HG03139 (cell line): ENCODE measurements around the gene MFSD6L.

Source experiments
- ATAC-seq: cut with Tn5 transposase; IDR thresholded peaks from one replicate; pipeline ENCODE4 v1.9.1; 2021; ENCODE audit not compliant: unreplicated experiment

Gene MFSD6L, protein sequence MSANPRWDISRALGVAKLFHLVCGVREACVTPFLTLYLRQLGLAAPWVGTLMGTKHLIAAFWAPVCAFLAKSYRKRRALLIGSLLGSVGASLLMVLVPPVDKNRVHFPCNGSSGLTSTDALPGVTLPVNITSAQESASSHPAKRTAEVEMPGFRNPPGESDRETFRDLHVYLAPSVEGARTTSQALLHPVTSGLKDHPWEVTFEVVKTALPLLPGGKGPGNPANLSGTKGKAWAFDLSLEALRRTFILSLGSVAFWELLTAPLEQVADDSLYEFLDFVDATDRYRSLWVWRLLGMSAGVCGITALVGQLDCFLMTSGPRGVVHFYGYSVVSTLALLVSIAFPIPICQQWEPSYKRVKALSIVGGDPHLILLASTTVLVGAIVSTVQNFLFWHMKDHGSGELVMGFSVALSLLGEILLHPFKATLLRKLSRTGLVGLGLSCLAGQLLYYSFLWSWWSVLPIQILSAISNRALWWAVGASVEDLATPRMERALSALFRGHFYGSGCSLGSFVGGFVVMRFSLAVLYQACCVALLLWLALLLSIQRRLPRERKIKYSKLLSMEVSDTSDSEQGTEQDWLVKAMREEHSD

GRCh38 chr17:8798846-8799569, at the start of gene MFSD6L:
Gene MFSD6L (minus strand): TSS chr17:8799365. CDS start chr17:8799120, 245 bp downstream.
- ATAC-seq: no peak

GRCh38 chr17:8847891-8848290, 48.7 kb upstream of the MFSD6L start:
- ATAC-seq: no peak

- no peak for ATAC-seq
Measured at GRCh38 chr17:8846768-8847211, 47.6 kb upstream of the MFSD6L start.

- ATAC-seq: no peak
Measured at GRCh38 chr17:8844229-8845218, 45.4 kb upstream of the MFSD6L start.

GRCh38 chr17:8843344-8843743, 44.2 kb upstream of the MFSD6L start:
- ATAC-seq: no peak

- no peak for ATAC-seq
Measured at GRCh38 chr17:8841844-8842243, 42.7 kb upstream of the MFSD6L start.

GRCh38 chr17:8839410-8839935, 40.3 kb upstream of the MFSD6L start:
- no peak for ATAC-seq

DNA sequence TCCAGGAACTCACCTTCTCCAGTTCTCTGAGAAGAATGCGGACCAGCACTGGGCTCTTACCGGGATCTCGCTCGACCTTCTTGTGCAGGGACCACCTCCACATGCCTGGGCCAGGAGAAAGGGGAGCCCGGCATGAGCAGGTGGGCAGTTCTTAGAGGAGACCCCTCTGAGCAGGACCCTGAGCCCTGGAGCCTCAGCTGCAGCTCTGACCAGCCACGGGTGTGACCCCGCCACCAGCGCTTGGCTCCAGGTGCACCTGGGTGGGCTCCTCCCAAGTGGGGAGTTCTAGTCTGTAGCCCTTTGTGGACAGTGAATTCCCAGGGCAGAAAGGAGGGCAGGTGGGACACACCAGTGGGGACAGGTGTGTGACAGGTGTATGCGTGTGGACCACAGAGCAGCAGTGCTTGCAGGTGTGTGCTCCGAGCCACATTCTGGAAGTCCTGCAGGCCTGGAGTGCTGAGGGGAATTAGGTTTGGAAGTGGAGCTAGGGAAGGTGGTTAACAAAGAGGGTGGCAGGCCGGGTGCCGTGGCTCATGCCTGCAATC, 39.5 kb upstream of the MFSD6L start:
- ATAC-seq: no peak

- ATAC-seq: no peak
Measured at GRCh38 chr17:8837563-8838075, 38.5 kb upstream of the MFSD6L start.

GRCh38 chr17:8836821-8837562, 37.8 kb upstream of the MFSD6L start:
- ATAC-seq: no peak

DNA sequence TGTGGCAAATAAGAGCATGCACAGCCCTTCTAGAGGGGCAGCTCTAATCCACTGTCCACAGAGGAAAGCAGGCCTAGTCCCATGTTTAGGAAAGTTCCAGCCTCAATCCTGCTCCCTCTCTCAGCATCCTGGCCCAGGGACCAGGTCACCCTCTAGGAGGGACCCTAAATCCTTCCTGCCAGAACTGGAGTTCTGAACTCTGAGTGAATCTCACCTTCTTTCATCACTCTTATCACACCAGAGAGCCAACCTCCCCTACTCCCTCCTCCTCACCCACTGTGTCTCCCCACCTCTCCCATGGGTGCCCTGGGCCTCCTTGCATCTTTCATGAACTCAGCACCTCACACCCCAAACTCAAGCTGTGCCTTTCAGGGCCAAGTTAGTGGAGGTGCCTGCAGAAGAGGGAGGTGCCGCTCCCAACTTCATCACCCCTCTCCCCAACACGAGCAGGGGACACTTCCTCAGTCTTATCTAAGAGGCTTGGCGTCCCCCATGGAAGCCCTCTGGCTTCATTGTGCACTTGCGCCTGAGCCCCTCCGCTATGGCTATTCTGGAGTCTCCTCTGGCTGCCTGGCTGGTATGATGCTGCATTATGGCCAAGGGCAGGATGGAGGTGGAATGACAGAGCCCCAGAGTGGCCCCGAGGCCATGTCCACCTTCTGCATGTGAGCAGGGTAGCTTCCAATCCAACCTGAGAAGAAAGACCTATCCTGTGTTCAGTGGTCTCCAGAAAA, 36.6 kb upstream of the MFSD6L start:
- ATAC-seq: no peak

- ATAC-seq: no peak
Measured at GRCh38 chr17:8835106-8835505, 35.9 kb upstream of the MFSD6L start.

GRCh38 chr17:8832711-8833352, 33.7 kb upstream of the MFSD6L start:
- ATAC-seq: no peak

- no peak for ATAC-seq
Measured at GRCh38 chr17:8831234-8831849, 32.2 kb upstream of the MFSD6L start.

- no peak for ATAC-seq
Measured at GRCh38 chr17:8830141-8830540, 31.0 kb upstream of the MFSD6L start.

- no peak for ATAC-seq
Measured at GRCh38 chr17:8829036-8829941, 30.1 kb upstream of the MFSD6L start.

DNA sequence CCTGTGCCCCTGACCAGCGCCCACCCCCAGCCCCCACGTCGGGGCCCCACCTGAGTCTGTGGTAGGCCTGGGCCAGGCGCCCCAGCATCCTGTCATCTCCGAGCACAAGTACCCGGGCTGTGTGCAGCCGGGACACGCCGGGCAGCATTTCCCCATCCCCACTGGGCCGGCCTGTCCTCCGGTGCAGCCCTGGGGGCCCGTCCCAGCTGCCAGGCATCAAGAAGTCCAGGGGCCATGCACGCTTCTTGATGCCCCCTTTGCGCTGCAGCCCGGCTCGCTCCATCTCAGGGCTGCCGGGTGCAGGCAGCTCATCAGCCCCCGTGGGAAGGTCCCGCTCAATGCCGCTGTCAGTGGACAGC, 29.3 kb upstream of the MFSD6L start:
- ATAC-seq: no peak
